H9 (cell line): ENCODE results near the gene TRIM36. TPM values are rescaled to one million over a fixed set of nuclear protein-coding genes. Genes with fewer than 3 reads are reported as not detected.

ENCODE experiments used
- DNase-seq: peaks from one replicate; pipeline ENCODE4 v3.0.0-alpha.2; 2017
- H2AFZ ChIP-seq: one replicate; pipeline ENCODE4 v1.6.1; 2013; ENCODE audit warnings: mild to moderate bottlenecking, low read length, control low read depth, moderate library complexity
- H2AK5ac ChIP-seq: 2 replicates; pipeline ENCODE4 v1.6.1; 2013; ENCODE audit warnings: low read length, control low read depth, mixed read lengths; ENCODE audit not compliant: insufficient read length
- H2BK120ac ChIP-seq: one replicate; pipeline ENCODE4 v1.6.1; 2013; ENCODE audit warnings: low read depth, mild to moderate bottlenecking, low read length, control low read depth, inconsistent platforms; ENCODE audit not compliant: poor library complexity, severe bottlenecking
- H2BK12ac ChIP-seq: 2 replicates; pipeline ENCODE4 v1.6.1; 2013; ENCODE audit warnings: low read length, control low read depth, mixed read lengths, low read depth; ENCODE audit not compliant: insufficient read length
- H2BK15ac ChIP-seq: 2 replicates; pipeline ENCODE4 v1.6.1; 2013; ENCODE audit warnings: low read depth, low read length, control low read depth
- H2BK20ac ChIP-seq: one replicate; pipeline ENCODE4 v1.6.1; 2013; ENCODE audit warnings: low read depth, mild to moderate bottlenecking, low read length, control low read depth, inconsistent platforms; ENCODE audit not compliant: poor library complexity, severe bottlenecking
- H2BK5ac ChIP-seq: 2 replicates; pipeline ENCODE4 v1.6.1; 2013; ENCODE audit warnings: low read length, control low read depth, mixed read lengths; ENCODE audit not compliant: insufficient read length
- H3K14ac ChIP-seq: 2 replicates; pipeline ENCODE4 v1.6.1; 2013; ENCODE audit warnings: low read length, control low read depth; ENCODE audit not compliant: insufficient read depth
- H3K18ac ChIP-seq: 2 replicates; pipeline ENCODE4 v1.6.1; 2013; ENCODE audit warnings: low read depth, mild to moderate bottlenecking, mixed read lengths, low read length, control low read depth; ENCODE audit not compliant: insufficient read length
- H3K23ac ChIP-seq: 2 replicates; pipeline ENCODE4 v1.6.1; 2013; ENCODE audit warnings: low read length, control low read depth, mixed read lengths, low read depth; ENCODE audit not compliant: insufficient read length
- H3K23me2 ChIP-seq: 2 replicates; pipeline ENCODE4 v1.6.1; 2013; ENCODE audit warnings: low read depth, mild to moderate bottlenecking, mixed read lengths, low read length, control low read depth; ENCODE audit not compliant: insufficient read length, poor library complexity, severe bottlenecking
- H3K27ac ChIP-seq: 2 replicates; pipeline ENCODE4 v1.5.1; 2013; ENCODE audit warnings: low read length, control low read depth, mixed read lengths, low read depth; ENCODE audit not compliant: insufficient read length
- H3K27me3 ChIP-seq: 2 replicates; pipeline ENCODE4 v1.6.1; 2013; ENCODE audit warnings: low read length, control low read depth, inconsistent platforms; ENCODE audit not compliant: insufficient read depth
- H3K4ac ChIP-seq: 2 replicates; pipeline ENCODE4 v1.6.1; 2013; ENCODE audit warnings: low read depth, mild to moderate bottlenecking, control low read depth, inconsistent platforms, low read length, moderate library complexity
- H3K4me1 ChIP-seq: 2 replicates; pipeline ENCODE4 v1.6.1; 2013; ENCODE audit warnings: low read length, control low read depth, inconsistent platforms; ENCODE audit not compliant: insufficient read depth
- H3K4me2 ChIP-seq: 2 replicates; pipeline ENCODE4 v1.6.1; 2013; ENCODE audit warnings: low read length, control low read depth, mixed read lengths; ENCODE audit not compliant: insufficient read length, insufficient read depth
- H3K56ac ChIP-seq: 2 replicates; pipeline ENCODE4 v1.6.1; 2013; ENCODE audit warnings: low read depth, mild to moderate bottlenecking, mixed read lengths, low read length, control low read depth; ENCODE audit not compliant: insufficient read length
- H3K79me1 ChIP-seq: 2 replicates; pipeline ENCODE4 v1.6.1; 2013; ENCODE audit warnings: low read depth, mild to moderate bottlenecking, moderate library complexity, low read length, control low read depth, inconsistent platforms; ENCODE audit not compliant: insufficient read depth, poor library complexity, severe bottlenecking
- H3K79me2 ChIP-seq: 2 replicates; pipeline ENCODE4 v1.6.1; 2013; ENCODE audit warnings: low read length, control low read depth, inconsistent platforms; ENCODE audit not compliant: insufficient read depth
- H3K9ac ChIP-seq: 2 replicates; pipeline ENCODE4 v1.6.1; 2013; ENCODE audit warnings: low read length, control low read depth, mixed read lengths; ENCODE audit not compliant: insufficient read length; ENCODE audit errors: extremely low read depth
- H3K9me3 ChIP-seq: one replicate; pipeline ENCODE4 v1.6.1; 2013; ENCODE audit warnings: low read depth, low read length, inconsistent platforms; ENCODE audit not compliant: control insufficient read depth
- H3T11ph ChIP-seq: one replicate; pipeline ENCODE4 v1.6.1; 2013; ENCODE audit warnings: mild to moderate bottlenecking, low read length, control low read depth, inconsistent platforms
- H4K20me1 ChIP-seq: one replicate; pipeline ENCODE4 v1.6.1; 2013; ENCODE audit not compliant: control insufficient read depth, insufficient read length, insufficient read depth
- H4K5ac ChIP-seq: 2 replicates; pipeline ENCODE4 v1.6.1; 2013; ENCODE audit warnings: low read depth, mild to moderate bottlenecking, mixed read lengths, low read length, control low read depth; ENCODE audit not compliant: insufficient read length
- H4K8ac ChIP-seq: replicated peaks from 2 replicates; pipeline ENCODE4 v1.6.1; 2013; ENCODE audit warnings: low read length, control low read depth, mixed read lengths, low read depth; ENCODE audit not compliant: insufficient read length
- H4K91ac ChIP-seq: 2 replicates; pipeline ENCODE4 v1.6.1; 2013; ENCODE audit warnings: low read depth, mild to moderate bottlenecking, moderate library complexity, mixed read lengths, low read length, control low read depth; ENCODE audit not compliant: insufficient read length
- H3K27ac Mint-ChIP-seq, 3 experiments: 2 replicates in 2 of 3; 3 replicates in 1 of 3; pipeline ENCODE4 v1.8.0; 2020 to 2021; ENCODE audit warnings: mixed read lengths in 3 of 3, mild to moderate bottlenecking in 1 of 3, moderate library complexity in 1 of 3
- H3K27me3 Mint-ChIP-seq: 2 replicates; pipeline ENCODE4 v1.8.0; 2021; ENCODE audit warnings: low read depth, mild to moderate bottlenecking, moderate library complexity, mixed read lengths
- H3K36me3 Mint-ChIP-seq, 3 experiments: 2 replicates in 2 of 3; 3 replicates in 1 of 3; pipeline ENCODE4 v1.8.0; 2020 to 2021; ENCODE audit warnings: low read depth in 3 of 3, mixed read lengths in 3 of 3; ENCODE audit not compliant: insufficient read depth in 1 of 3
- H3K4me1 Mint-ChIP-seq, 2 experiments: 2 replicates each; pipeline ENCODE4 v1.8.0; 2020; ENCODE audit warnings: mixed read lengths in 2 of 2
- H3K4me3 Mint-ChIP-seq, 2 experiments: 2 replicates in 1 of 2; 3 replicates in 1 of 2; pipeline ENCODE4 v1.8.0; 2020 to 2021; ENCODE audit warnings: mild to moderate bottlenecking in 2 of 2, mixed read lengths in 2 of 2, moderate library complexity in 1 of 2
- H3K9me3 Mint-ChIP-seq, 2 experiments: 2 replicates in 1 of 2; 3 replicates in 1 of 2; pipeline ENCODE4 v1.8.0; 2020; ENCODE audit warnings: mild to moderate bottlenecking in 2 of 2, mixed read lengths in 2 of 2, moderate library complexity in 1 of 2
- WGBS: extraction: QIAGEN DNeasy Blood & Tissue Kit; methylation state at CpG from one replicate; pipeline ENCODE4 v1.1.7; 2013; ENCODE audit warnings: missing lambda C conversion rate, low lambda C conversion rate, mixed read lengths; ENCODE audit not compliant: insufficient read length; ENCODE audit errors: extremely low coverage; 5-methylcytosine and 5-hydroxymethylcytosine counted together
- total RNA-seq: library from RNA; stranded (reverse); gene quantifications from 2 replicates; pipeline ENCODE4 v1.2.1, GENCODE V29; 2021
- TF ChIP-seq, protein P1 (sequence below): fragments of 200-600 bp; sonication (generic); conservative IDR thresholded peaks from 3 replicates; pipeline ENCODE4 v1.8.0; 2021; ENCODE audit warnings: antibody characterized with exemption, mild to moderate bottlenecking

Gene TRIM36
- total RNA-seq, 1 experiment from 2014 or later: 14.6 TPM

DNA sequence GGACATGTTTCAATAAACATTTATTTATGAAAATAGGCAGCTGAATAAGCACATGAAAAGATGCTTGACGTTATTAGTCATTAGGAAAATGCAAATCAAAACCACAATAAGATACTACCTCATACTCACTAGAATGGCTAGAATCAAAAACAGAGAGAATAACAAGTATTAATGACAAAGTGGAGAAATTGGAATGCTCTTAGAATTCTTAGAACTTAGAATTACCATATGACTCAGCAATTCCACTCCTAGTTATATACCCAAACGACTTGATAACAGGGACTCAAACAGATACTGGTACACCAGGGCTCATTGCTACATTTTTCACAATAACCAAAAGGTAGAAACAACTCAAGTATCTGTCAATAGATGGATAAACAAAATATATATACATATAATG, 15.1 kb upstream of the TRIM36 start:
- Histone ChIP-seq H2AK5ac (no peak overlapping the region), H3K18ac (no peak overlapping the region), H3K23me2 (peaks cover 8% of the 10 kb centered on the region), H3K27ac (no peak overlapping the region), H3K4me2 (no peak overlapping the region), H2AFZ (no peak overlapping the region), H4K91ac (no peak overlapping the region), H3K27me3 (peaks cover 16% of the 10 kb centered on the region; the same call in 1 of the 2 replicates), H3K4me1 (peaks cover 1% of the 10 kb centered on the region; the same call in 1 of the 2 replicates), H4K20me1 (no peaks in the 10 kb centered on the region), H2BK5ac (no peak overlapping the region), H4K5ac (no peak overlapping the region), H2BK12ac (no peak overlapping the region), H3K9ac (no peak overlapping the region), H3K79me1 (no peaks in the 10 kb centered on the region), H2BK20ac (no peak overlapping the region), H2BK120ac (no peak overlapping the region), H3K14ac (no peak overlapping the region), H3T11ph (no peak overlapping the region), H3K23ac (no peak overlapping the region), H4K8ac (no peak overlapping the region), H2BK15ac (no peak overlapping the region), H3K4ac (no peak overlapping the region), H3K9me3 (no peaks in the 10 kb centered on the region), H3K79me2 (no peaks in the 10 kb centered on the region), H3K56ac (no peak overlapping the region)
- H3K4me1 Mint-ChIP-seq: peaks cover 4 to 14% of the 10 kb centered on the region in 2 experiments
- TF ChIP-seq, protein P1, sequence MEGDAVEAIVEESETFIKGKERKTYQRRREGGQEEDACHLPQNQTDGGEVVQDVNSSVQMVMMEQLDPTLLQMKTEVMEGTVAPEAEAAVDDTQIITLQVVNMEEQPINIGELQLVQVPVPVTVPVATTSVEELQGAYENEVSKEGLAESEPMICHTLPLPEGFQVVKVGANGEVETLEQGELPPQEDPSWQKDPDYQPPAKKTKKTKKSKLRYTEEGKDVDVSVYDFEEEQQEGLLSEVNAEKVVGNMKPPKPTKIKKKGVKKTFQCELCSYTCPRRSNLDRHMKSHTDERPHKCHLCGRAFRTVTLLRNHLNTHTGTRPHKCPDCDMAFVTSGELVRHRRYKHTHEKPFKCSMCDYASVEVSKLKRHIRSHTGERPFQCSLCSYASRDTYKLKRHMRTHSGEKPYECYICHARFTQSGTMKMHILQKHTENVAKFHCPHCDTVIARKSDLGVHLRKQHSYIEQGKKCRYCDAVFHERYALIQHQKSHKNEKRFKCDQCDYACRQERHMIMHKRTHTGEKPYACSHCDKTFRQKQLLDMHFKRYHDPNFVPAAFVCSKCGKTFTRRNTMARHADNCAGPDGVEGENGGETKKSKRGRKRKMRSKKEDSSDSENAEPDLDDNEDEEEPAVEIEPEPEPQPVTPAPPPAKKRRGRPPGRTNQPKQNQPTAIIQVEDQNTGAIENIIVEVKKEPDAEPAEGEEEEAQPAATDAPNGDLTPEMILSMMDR: no peak
- peaks cover 39% of the 10 kb centered on the region for H3K27me3 Mint-ChIP-seq
- no peaks in the 10 kb centered on the region for H3K9me3 Mint-ChIP-seq
- no peak overlapping the region for H3K4me3 Mint-ChIP-seq
- no CpG with 5 or more reads among the region's 2 CpGs for WGBS
- no peaks in the 10 kb centered on the region for H3K36me3 Mint-ChIP-seq
- DNase-seq: no peak
- H3K27ac Mint-ChIP-seq: no peak overlapping the region
